Measurements from ENCODE around the gene ZNF212. TPM values are rescaled to one million over a fixed set of nuclear protein-coding genes. Genes with fewer than 3 reads are reported as not detected.
"Not testable (repeated sequence)": the region's sequence is repeated elsewhere in the genome, so short reads cannot be mapped to it uniquely, and the experiment has no call there.

ZNF212 gene
- total RNA-seq, 1 experiment from 2014 or later: 9.7 TPM

DNA sequence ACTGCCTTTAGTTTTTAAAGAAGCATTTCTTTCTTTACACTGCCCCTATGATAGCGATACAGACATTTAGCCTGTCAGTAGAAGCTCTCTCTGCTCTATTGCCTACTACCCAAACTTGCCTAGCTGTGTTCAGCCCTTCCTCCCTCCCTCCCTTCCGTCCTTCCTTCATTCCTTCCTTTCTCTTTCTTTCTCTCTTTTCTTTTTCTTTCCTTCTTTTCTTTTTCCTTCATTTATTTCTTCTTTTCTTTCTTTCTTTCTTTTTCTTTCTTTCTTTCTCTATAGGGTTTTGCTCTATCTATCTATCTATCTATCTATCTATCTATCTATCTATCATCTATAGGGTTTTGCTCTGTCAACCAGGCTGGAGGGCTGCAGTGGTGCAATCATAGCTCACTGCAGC lies 7.1 kb upstream of the ZNF212 start:
- TF ChIP-seq EZH2 (IDR thresholded peaks at IDR 0.05; ENCODE audit: low read length, unreplicated experiment) (no peak), EZH2phosphoT487 (IDR thresholded peaks at IDR 0.05; ENCODE audit: borderline replicate concordance, low read length) (no peak), CTCF (conservative IDR thresholded peaks at IDR 0.05; ENCODE audit: low read depth, low read length) (no peak)
- no peak overlapping the region for H3K9ac ChIP-seq (ENCODE audit: low read length)
- 0 out of 2 replicates have a peak overlapping the region, but pooled peaks have one; percentile 81 for H3K4me2 ChIP-seq (ENCODE audit: low read length)
- peaks cover 8% of the 10 kb centered on the region for H3F3A ChIP-seq (ENCODE audit: low read length, unreplicated experiment)
- H3K79me2 ChIP-seq (ENCODE audit: low read length): no peaks in the 10 kb centered on the region
- H3K9me2 ChIP-seq (replicated peaks; ENCODE audit: low read length): no peaks in the 10 kb centered on the region
- ATAC-seq (no peak), DNase-seq (no peak)
- H4K20me1 ChIP-seq (ENCODE audit: low read length): no peaks in the 10 kb centered on the region
- no peak overlapping the region for H2AFZ ChIP-seq (ENCODE audit: low read length)
- no TSS peak for BruUV-seq (replicated peaks)
- no peaks in the 10 kb centered on the region for H3K9me3 ChIP-seq (ENCODE audit: low read length)
- H3K27ac ChIP-seq (ENCODE audit: low read length): peak overlapping the region; percentile 98
- no peak overlapping the region for H3K4me3 ChIP-seq (ENCODE audit: low read length)
- peaks cover 33% of the 10 kb centered on the region for H3K4me1 ChIP-seq (ENCODE audit: insufficient read depth, low read length)
- no peaks in the 10 kb centered on the region for H3K27me3 ChIP-seq (ENCODE audit: low read length)
- POLR2A ChIA-PET (ENCODE audit: unreplicated experiment): no interaction called here
- intact Hi-C loops (cut with micrococcal nuclease): loop anchor here (2.0 kb wide), 1 partner anchor 88 kb away; no protein-coding TSS in a partner anchor
- CTCF ChIA-PET: no interaction called here
- no peaks in the 10 kb centered on the region for H3K36me3 ChIP-seq (ENCODE audit: low read depth, low read length)

DNA sequence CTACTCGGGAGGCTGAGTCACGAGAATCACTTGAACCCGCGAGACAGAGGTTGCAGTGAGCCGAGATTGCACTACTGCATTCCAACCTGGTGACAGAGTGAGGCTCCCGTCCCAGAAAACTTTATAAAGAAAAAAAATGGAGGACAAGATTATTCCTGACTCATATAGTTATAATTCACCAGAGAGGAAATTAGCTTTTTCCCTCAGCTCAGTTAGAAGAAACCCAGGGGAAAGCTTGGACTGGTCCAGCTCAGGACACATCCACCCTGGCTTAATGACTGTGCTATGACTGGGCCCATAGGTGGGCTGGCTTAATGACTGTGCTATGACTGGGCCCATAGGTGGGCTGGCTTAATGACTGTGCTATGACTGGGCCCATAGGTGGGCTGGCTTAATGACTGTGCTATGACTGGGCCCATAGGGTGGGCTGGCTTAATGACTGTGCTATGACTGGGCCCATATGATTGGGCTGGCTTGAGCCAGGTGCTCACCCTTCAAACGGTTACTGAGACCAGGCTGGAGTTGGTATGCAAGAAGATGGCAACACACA lies 5.7 kb upstream of the ZNF212 start:
- DNase-seq: peak; percentile 91
- Histone ChIP-seq H3K4me2 (ENCODE audit: low read length) (peak overlapping the region; percentile 81), H3K27ac (ENCODE audit: low read length) (peak overlapping the region; percentile 98), H3K4me1 (ENCODE audit: insufficient read depth, low read length) (peaks cover 45% of the 10 kb centered on the region), H3K9ac (ENCODE audit: low read length) (peak overlapping the region; percentile 81), H2AFZ (ENCODE audit: low read length) (peak overlapping the region; percentile 72)
- BruUV-seq (replicated peaks); H3K9me2 ChIP-seq (replicated peaks; ENCODE audit: low read length); H3K36me3 ChIP-seq (ENCODE audit: low read depth, low read length); H3K79me2 ChIP-seq (ENCODE audit: low read length); H3K9me3 ChIP-seq (ENCODE audit: low read length); H3K27me3 ChIP-seq (ENCODE audit: low read length); H3K4me3 ChIP-seq (ENCODE audit: low read length); H3F3A ChIP-seq (ENCODE audit: low read length, unreplicated experiment); H4K20me1 ChIP-seq (ENCODE audit: low read length): not testable (repeated sequence)
- ATAC-seq: peak; percentile 74
- CTCF ChIA-PET: interaction anchor here (0.5 to 1.2 kb wide), 5 partner anchors 28 to 538 kb away, joined by 3 to 12 read pairs (median 4); partner anchors contain the start of genes ZNF282 and ZNF783
- POLR2A ChIA-PET (ENCODE audit: unreplicated experiment): interaction anchor here (0.7 kb wide), 1 partner anchor 174 kb away, joined by 5 read pairs; no protein-coding TSS in a partner anchor
- intact Hi-C loops (cut with micrococcal nuclease): loop anchor here (2.0 kb wide), 1 partner anchor 89 kb away; no protein-coding TSS in a partner anchor

- Histone ChIP-seq H2AFZ (ENCODE audit: low read length) (no peak overlapping the region), H3K4me3 (ENCODE audit: low read length) (0 out of 2 replicates have a peak overlapping the region, but pooled peaks have one; percentile 12), H3F3A (ENCODE audit: low read length, unreplicated experiment) (peaks cover 8% of the 10 kb centered on the region), H3K9ac (ENCODE audit: low read length) (peak overlapping the region; percentile 58), H3K36me3 (ENCODE audit: low read depth, low read length) (peaks cover 8% of the 10 kb centered on the region), H3K27me3 (ENCODE audit: low read length) (no peaks in the 10 kb centered on the region), H4K20me1 (ENCODE audit: low read length) (no peaks in the 10 kb centered on the region), H3K4me1 (ENCODE audit: insufficient read depth, low read length) (peaks cover 53% of the 10 kb centered on the region), H3K4me2 (ENCODE audit: low read length) (peak overlapping the region; percentile 61), H3K9me2 (replicated peaks; ENCODE audit: low read length) (no peaks in the 10 kb centered on the region), H3K9me3 (ENCODE audit: low read length) (peaks cover 4% of the 10 kb centered on the region; the same call in 1 of the 2 replicates), H3K27ac (ENCODE audit: low read length) (peak overlapping the region; percentile 92), H3K79me2 (ENCODE audit: low read length) (peaks cover 30% of the 10 kb centered on the region)
- intact Hi-C loops (cut with micrococcal nuclease): no loop called here
- POLR2A ChIA-PET (ENCODE audit: unreplicated experiment): no interaction called here
- TF ChIP-seq EZH2phosphoT487 (IDR thresholded peaks at IDR 0.05; ENCODE audit: borderline replicate concordance, low read length) (no peak), EZH2 (IDR thresholded peaks at IDR 0.05; ENCODE audit: low read length, unreplicated experiment) (no peak), CTCF (conservative IDR thresholded peaks at IDR 0.05; ENCODE audit: low read depth, low read length) (no peak)
- no TSS peak for BruUV-seq (replicated peaks)
- CTCF ChIA-PET: no interaction called here
- ATAC-seq (no peak), DNase-seq (no peak)
These were observed 1.9 kb upstream of the ZNF212 start for GRCh38 chr7:149237502-149237901.

Data from PC-3 (cell line).